ENCODE results near the gene FGFR3. TPM values are rescaled to one million over a fixed set of nuclear protein-coding genes. Genes with fewer than 3 reads are reported as not detected.
A peak's percentile ranks its signal among the peaks of the same experiment; 100 is the strongest.

Gene FGFR3
- total and polyA plus RNA-seq, 2 experiments from 2014 or later, result 0.10 to 0.97 TPM

DNA sequence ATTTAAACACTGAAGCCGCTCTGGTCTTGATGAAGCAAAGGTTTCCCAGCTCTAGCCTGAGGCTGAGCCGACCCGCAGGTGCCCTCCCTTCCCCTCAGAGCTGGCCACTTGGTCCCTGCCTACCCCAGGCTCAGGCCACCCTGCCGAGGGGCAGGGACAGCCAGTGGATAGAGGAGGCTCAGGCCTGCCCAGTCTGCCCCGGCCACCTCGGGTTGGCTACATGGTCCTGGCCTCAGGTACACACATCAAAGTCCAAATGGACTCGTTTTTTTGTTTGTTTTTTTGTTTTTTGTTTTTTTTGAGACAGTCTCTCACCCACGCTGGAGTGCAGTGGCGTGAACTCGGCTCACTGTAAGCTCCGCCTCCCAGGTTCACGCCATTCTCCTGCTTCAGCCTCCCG lies 47.9 kb upstream of the FGFR3 start:
- no peaks in the 10 kb centered on the region for H3K79me2 ChIP-seq (ENCODE audit: insufficient read depth)
- H3F3A ChIP-seq (ENCODE audit: insufficient read depth), result no peaks in the 10 kb centered on the region
- WGBS, 2 experiments (ENCODE audit: low coverage in 1 of 2, low lambda C conversion rate in 2 of 2, missing lambda C conversion rate in 2 of 2), result 92 to 94% methylated on average over 13 of the region's 13 CpGs
- H3K9me2 ChIP-seq (ENCODE audit: insufficient read depth), result no peaks in the 10 kb centered on the region
- H3K4me1 ChIP-seq (ENCODE audit: insufficient read depth), result no peaks in the 10 kb centered on the region
- in situ Hi-C loops (cut with MboI), result no loop called here
- H3K27ac ChIP-seq, result no peak overlapping the region
- H2AFZ ChIP-seq, result no peak overlapping the region
- H3K9ac ChIP-seq, result no peak overlapping the region
- H3K27me3 ChIP-seq (replicated peaks; ENCODE audit: insufficient read depth), result no peaks in the 10 kb centered on the region
- no peak overlapping the region for H3K4me3 ChIP-seq
- no peaks in the 10 kb centered on the region for H4K20me1 ChIP-seq (ENCODE audit: insufficient read depth)
- no peaks in the 10 kb centered on the region for H3K36me3 ChIP-seq (ENCODE audit: low read depth)
- no peaks in the 10 kb centered on the region for H3K9me3 ChIP-seq (ENCODE audit: low read depth)
- H3K4me2 ChIP-seq (ENCODE audit: unreplicated experiment), result no peak overlapping the region
- DNase-seq, result no peak
- no peak for TF ChIP-seq EZH2 (IDR thresholded peaks at IDR 0.05; ENCODE audit: insufficient read depth, poor library complexity, severe bottlenecking)
- no peak for TF ChIP-seq EZH2phosphoT487 (IDR thresholded peaks at IDR 0.05; ENCODE audit: insufficient read depth, low read depth)

- Histone ChIP-seq H3K36me3 (ENCODE audit: low read depth) (no peaks in the 10 kb centered on the region), H3K79me2 (ENCODE audit: insufficient read depth) (no peaks in the 10 kb centered on the region), H2AFZ (no peak overlapping the region), H3F3A (ENCODE audit: insufficient read depth) (no peaks in the 10 kb centered on the region), H4K20me1 (ENCODE audit: insufficient read depth) (no peaks in the 10 kb centered on the region), H3K27ac (no peak overlapping the region), H3K4me3 (no peak overlapping the region), H3K9ac (no peak overlapping the region), H3K4me2 (ENCODE audit: unreplicated experiment) (no peak overlapping the region), H3K9me2 (ENCODE audit: insufficient read depth) (no peaks in the 10 kb centered on the region), H3K4me1 (ENCODE audit: insufficient read depth) (no peaks in the 10 kb centered on the region), H3K9me3 (ENCODE audit: low read depth) (no peaks in the 10 kb centered on the region), H3K27me3 (replicated peaks; ENCODE audit: insufficient read depth) (no peaks in the 10 kb centered on the region)
- no peak for TF ChIP-seq EZH2 (IDR thresholded peaks at IDR 0.05; ENCODE audit: insufficient read depth, poor library complexity, severe bottlenecking)
- TF ChIP-seq EZH2phosphoT487 (IDR thresholded peaks at IDR 0.05; ENCODE audit: insufficient read depth, low read depth), result no peak
- WGBS, 2 experiments (ENCODE audit: low coverage in 1 of 2, low lambda C conversion rate in 2 of 2, missing lambda C conversion rate in 2 of 2), result 76% methylated on average over 11 to 12 of the region's 12 CpGs
- in situ Hi-C loops (cut with MboI), result no loop called here
- DNase-seq, result no peak
Measured at GRCh38 chr4:1745697-1746096, 47.4 kb upstream of the FGFR3 start.

DNA sequence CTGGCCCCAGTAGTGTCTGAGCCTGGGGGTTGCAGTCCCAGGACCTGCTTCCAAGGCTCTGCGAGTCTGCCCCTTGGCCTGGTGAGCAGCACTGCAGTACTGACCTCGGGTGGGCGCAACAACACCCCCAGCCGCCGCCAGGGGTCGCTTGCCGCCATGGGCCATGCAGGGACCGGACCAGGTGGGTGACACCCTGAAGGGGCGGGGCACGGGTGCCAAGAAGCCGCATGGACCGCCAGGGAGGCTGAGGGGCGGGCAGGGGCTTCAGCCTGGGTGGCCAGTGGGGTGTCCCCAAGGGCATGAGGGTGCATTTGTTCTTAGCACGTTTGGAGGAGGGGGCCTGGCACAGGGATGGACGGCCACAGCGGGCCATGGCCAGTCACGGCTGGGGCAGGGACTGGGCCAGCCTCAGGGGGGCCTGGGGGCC lies 46.8 kb upstream of the FGFR3 start:
- H3K4me2 ChIP-seq (ENCODE audit: unreplicated experiment), result no peak overlapping the region
- no peaks in the 10 kb centered on the region for H3K27me3 ChIP-seq (replicated peaks; ENCODE audit: insufficient read depth)
- no peaks in the 10 kb centered on the region for H3K36me3 ChIP-seq (ENCODE audit: low read depth)
- H3K9me3 ChIP-seq (ENCODE audit: low read depth), result no peaks in the 10 kb centered on the region
- no peak overlapping the region for H3K4me3 ChIP-seq
- no peak overlapping the region for H2AFZ ChIP-seq
- no peaks in the 10 kb centered on the region for H3K9me2 ChIP-seq (ENCODE audit: insufficient read depth)
- no peak overlapping the region for H3K9ac ChIP-seq
- in situ Hi-C loops (cut with MboI), result no loop called here
- no peak overlapping the region for H3K27ac ChIP-seq
- DNase-seq, result peak; percentile 75
- 17 to 27% methylated on average over 14 of the region's 17 CpGs for WGBS, 2 experiments (ENCODE audit: low coverage in 1 of 2, low lambda C conversion rate in 2 of 2, missing lambda C conversion rate in 2 of 2)
- H3F3A ChIP-seq (ENCODE audit: insufficient read depth), result no peaks in the 10 kb centered on the region
- no peaks in the 10 kb centered on the region for H4K20me1 ChIP-seq (ENCODE audit: insufficient read depth)
- no peak for TF ChIP-seq EZH2 (IDR thresholded peaks at IDR 0.05; ENCODE audit: insufficient read depth, poor library complexity, severe bottlenecking)
- no peaks in the 10 kb centered on the region for H3K4me1 ChIP-seq (ENCODE audit: insufficient read depth)
- H3K79me2 ChIP-seq (ENCODE audit: insufficient read depth), result no peaks in the 10 kb centered on the region

GRCh38 chr4:1746919-1747602 lies 46.0 kb upstream of the FGFR3 start:
- Histone ChIP-seq H3K4me1 (ENCODE audit: insufficient read depth) (no peaks in the 10 kb centered on the region), H3K4me3 (no peak overlapping the region), H3K79me2 (ENCODE audit: insufficient read depth) (no peaks in the 10 kb centered on the region), H3F3A (ENCODE audit: insufficient read depth) (no peaks in the 10 kb centered on the region), H3K36me3 (ENCODE audit: low read depth) (no peaks in the 10 kb centered on the region), H2AFZ (no peak overlapping the region), H3K27me3 (replicated peaks; ENCODE audit: insufficient read depth) (no peaks in the 10 kb centered on the region), H3K4me2 (ENCODE audit: unreplicated experiment) (no peak overlapping the region), H3K9me3 (ENCODE audit: low read depth) (no peaks in the 10 kb centered on the region), H3K9ac (no peak overlapping the region), H3K9me2 (ENCODE audit: insufficient read depth) (no peaks in the 10 kb centered on the region), H3K27ac (no peak overlapping the region), H4K20me1 (ENCODE audit: insufficient read depth) (no peaks in the 10 kb centered on the region)
- DNase-seq, result no peak
- WGBS, 2 experiments (ENCODE audit: low coverage in 1 of 2, low lambda C conversion rate in 2 of 2, missing lambda C conversion rate in 2 of 2), result 92 to 93% methylated on average over 31 to 33 of the region's 33 CpGs
- TF ChIP-seq EZH2 (IDR thresholded peaks at IDR 0.05; ENCODE audit: insufficient read depth, poor library complexity, severe bottlenecking) (no peak), EZH2phosphoT487 (IDR thresholded peaks at IDR 0.05; ENCODE audit: insufficient read depth, low read depth) (no peak)
- in situ Hi-C loops (cut with MboI), result no loop called here

DNA sequence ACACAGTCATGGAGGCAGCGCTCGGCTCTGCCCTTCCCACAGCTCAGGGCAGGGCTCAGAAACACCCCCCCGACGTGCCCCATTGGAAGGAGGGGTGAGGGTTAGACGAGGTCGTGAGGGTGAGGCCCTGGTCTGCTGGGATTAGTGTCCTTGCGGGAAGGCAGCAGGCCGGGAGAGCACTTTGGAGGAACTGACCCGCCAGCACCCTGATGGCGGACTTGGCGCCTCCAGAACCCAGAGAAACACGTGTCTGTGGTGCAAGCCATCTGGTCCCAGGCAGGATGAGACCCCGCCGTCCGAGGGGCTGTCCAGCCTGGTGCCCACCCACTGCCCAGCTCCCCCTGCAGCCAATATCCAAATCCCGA lies 45.5 kb upstream of the FGFR3 start:
- 78 to 92% methylated on average over 13 to 16 of the region's 16 CpGs for WGBS, 2 experiments (ENCODE audit: low coverage in 1 of 2, low lambda C conversion rate in 2 of 2, missing lambda C conversion rate in 2 of 2)
- no peaks in the 10 kb centered on the region for H3K36me3 ChIP-seq (ENCODE audit: low read depth)
- no peaks in the 10 kb centered on the region for H3K9me3 ChIP-seq (ENCODE audit: low read depth)
- no peak for TF ChIP-seq EZH2phosphoT487 (IDR thresholded peaks at IDR 0.05; ENCODE audit: insufficient read depth, low read depth)
- no peak for TF ChIP-seq EZH2 (IDR thresholded peaks at IDR 0.05; ENCODE audit: insufficient read depth, poor library complexity, severe bottlenecking)
- no peak overlapping the region for H3K4me2 ChIP-seq (ENCODE audit: unreplicated experiment)
- no peak for DNase-seq
- no peaks in the 10 kb centered on the region for H3K79me2 ChIP-seq (ENCODE audit: insufficient read depth)
- in situ Hi-C loops (cut with MboI), result no loop called here
- H3K27me3 ChIP-seq (replicated peaks; ENCODE audit: insufficient read depth), result no peaks in the 10 kb centered on the region
- H3K4me3 ChIP-seq, result no peak overlapping the region
- no peaks in the 10 kb centered on the region for H3K4me1 ChIP-seq (ENCODE audit: insufficient read depth)
- H3K27ac ChIP-seq, result no peak overlapping the region
- no peak overlapping the region for H2AFZ ChIP-seq
- H3K9ac ChIP-seq, result no peak overlapping the region
- H4K20me1 ChIP-seq (ENCODE audit: insufficient read depth), result no peaks in the 10 kb centered on the region
- no peaks in the 10 kb centered on the region for H3K9me2 ChIP-seq (ENCODE audit: insufficient read depth)
- no peaks in the 10 kb centered on the region for H3F3A ChIP-seq (ENCODE audit: insufficient read depth)
